ENCODE results near the gene RGS13.

GRCh38 chr1:192620071-192620635 lies 15.8 kb upstream of the RGS13 start:
- TF ChIP-seq CTCF (IDR thresholded peaks at IDR 0.05) (no peak), POLR2A (IDR thresholded peaks at IDR 0.05) (no peak)

Data from adrenal gland (tissue), 5 donors.